SK-N-SH treated with all-trans-retinoic acid at 6 μM for 48 hours (cell line): ENCODE data around the gene CDH4.

Experiments
- CSRNP3 ChIP-seq: fragments of 250-450 bp; sonication (Bioruptor Pico); IDR thresholded peaks from 2 replicates; pipeline ENCODE4 v1.5.1; 2021; ENCODE audit warnings: mild to moderate bottlenecking, moderate library complexity
- GLIS3 ChIP-seq: fragments of 250-450 bp; sonication (Bioruptor Pico); IDR thresholded peaks from 2 replicates; pipeline ENCODE4 v1.5.0; 2020; ENCODE audit warnings: mild to moderate bottlenecking, moderate library complexity
- OSR1 ChIP-seq: fragments of 250-450 bp; sonication (Bioruptor Pico); IDR thresholded peaks from 2 replicates; pipeline ENCODE4 v1.8.0; 2022; ENCODE audit warnings: moderate library complexity, mild to moderate bottlenecking, inconsistent platforms
- PATZ1 ChIP-seq: fragments of 250-450 bp; sonication (Bioruptor Pico); IDR thresholded peaks from 2 replicates; pipeline ENCODE4 v1.8.0; 2020; ENCODE audit warnings: mild to moderate bottlenecking, moderate library complexity, borderline replicate concordance
- PPARA ChIP-seq: fragments of 250-450 bp; sonication (Bioruptor Pico); IDR thresholded peaks from 2 replicates; pipeline ENCODE4 v1.5.0; 2020; ENCODE audit warnings: mild to moderate bottlenecking, borderline replicate concordance
- RARB ChIP-seq: fragments of 250-450 bp; sonication (Bioruptor Pico); IDR thresholded peaks from 2 replicates; pipeline ENCODE4 v1.8.0; 2021; ENCODE audit warnings: mild to moderate bottlenecking, moderate library complexity
- ZNF565 ChIP-seq: fragments of 450-650 bp; formaldehyde crosslinking; conservative IDR thresholded peaks from 2 replicates; pipeline ENCODE4 v1.5.0; 2020; ENCODE audit warnings: low read depth, mild to moderate bottlenecking, moderate library complexity

- TF ChIP-seq RARB (no peak), GLIS3 (CRISPR knock-in tag) (no peak), CSRNP3 (CRISPR knock-in tag) (no peak), PATZ1 (no peak), OSR1 (no peak), ZNF565 (CRISPR knock-in tag) (no peak), PPARA (CRISPR knock-in tag) (no peak)
Measured at GRCh38 chr20:61310954-61311353, 58.9 kb downstream of the CDH4 start.
